HG02623 (cell line): ENCODE data around the gene ALKBH3.

Experiments used
- ATAC-seq: cut with Tn5 transposase; IDR thresholded peaks from one replicate; pipeline ENCODE4 v1.9.1; 2021; ENCODE audit warnings: moderate library complexity; ENCODE audit not compliant: unreplicated experiment

ALKBH3 gene

GRCh38 chr11:43894546-43894945, 13.9 kb downstream of the ALKBH3 start:
- ATAC-seq, result no peak

DNA sequence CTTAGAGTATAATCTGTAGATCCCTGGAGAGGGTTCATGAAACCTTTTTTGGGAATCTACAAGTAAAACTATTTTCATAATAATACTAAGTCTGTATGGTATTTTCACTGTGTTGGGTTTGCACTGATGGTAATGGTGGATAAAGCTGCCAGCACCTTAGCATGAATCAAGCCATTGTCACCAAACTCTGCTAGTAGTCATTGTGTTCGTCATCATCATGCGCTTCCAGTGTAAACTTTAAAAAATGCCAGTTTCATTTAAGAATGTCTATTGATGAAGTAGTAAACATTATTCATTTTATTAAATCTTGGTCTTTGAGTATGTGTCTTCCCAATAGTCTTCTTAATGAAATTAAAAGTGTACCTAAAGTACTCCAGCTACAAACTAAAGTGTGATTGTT, 15.0 kb downstream of the ALKBH3 start:
- no peak for ATAC-seq

- no peak for ATAC-seq
Measured at GRCh38 chr11:43898574-43898973, 17.9 kb downstream of the ALKBH3 start.

DNA sequence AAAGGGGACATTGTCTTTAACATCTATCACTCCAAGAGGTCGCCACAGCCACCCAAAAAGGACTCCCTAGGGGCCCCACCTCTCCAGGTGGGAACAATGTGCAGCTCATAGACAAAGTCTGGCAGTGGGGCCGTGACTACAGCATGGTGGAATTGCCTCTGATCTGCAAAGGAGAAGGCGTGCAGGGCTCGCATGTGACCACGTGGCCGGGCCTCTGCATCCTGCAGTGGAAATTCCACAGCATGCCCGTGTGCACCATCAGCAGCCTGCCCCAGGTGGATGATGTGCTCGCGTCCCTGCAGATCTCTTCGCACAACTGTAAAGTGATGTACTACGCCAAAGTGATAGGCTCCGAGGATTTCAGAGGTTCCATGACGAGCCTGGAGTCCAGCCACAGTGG, 18.5 kb downstream of the ALKBH3 start:
- ATAC-seq, result no peak

DNA sequence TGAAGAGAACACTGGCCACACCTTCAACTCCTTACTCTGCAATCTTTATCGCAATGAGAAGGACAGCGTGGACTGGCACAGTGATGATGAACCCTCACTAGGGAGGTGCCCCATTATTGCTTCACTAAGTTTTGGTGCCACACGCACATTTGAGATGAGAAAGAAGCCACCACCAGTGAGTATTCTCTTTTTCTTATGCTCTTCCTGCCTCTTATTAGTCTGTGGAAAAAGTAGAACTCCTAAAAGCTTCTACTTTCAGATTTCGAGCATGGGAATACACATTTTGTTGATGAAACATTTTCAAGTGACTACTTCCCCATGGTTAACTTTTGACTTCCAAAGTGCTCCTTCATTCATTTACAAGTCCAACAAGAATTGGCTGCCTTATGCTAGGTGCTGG, 20.9 kb downstream of the ALKBH3 start:
- ATAC-seq, result no peak

GRCh38 chr11:43903078-43903477, 22.4 kb downstream of the ALKBH3 start:
- no peak for ATAC-seq

DNA sequence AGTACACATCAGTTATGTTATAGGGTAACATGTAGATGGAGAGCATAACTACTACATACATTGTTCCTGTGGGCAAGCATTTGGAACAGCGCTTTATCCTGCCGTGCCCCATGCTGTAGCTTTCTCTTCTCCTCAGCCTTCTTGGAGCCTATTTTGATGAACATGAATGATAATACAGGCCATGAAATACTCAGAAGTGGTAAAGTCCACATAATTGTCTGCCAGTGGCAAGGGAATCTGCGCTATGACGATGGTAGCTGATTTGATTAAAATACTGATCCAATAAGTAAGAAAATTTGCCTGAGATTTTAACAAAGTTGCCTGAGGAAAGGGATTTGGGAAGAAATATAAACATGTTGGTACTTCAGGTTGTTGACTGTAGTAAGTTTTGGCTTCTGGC, 23.3 kb downstream of the ALKBH3 start:
- no peak for ATAC-seq

- ATAC-seq, result no peak
Measured at GRCh38 chr11:43904742-43905535, 24.3 kb downstream of the ALKBH3 start.

DNA sequence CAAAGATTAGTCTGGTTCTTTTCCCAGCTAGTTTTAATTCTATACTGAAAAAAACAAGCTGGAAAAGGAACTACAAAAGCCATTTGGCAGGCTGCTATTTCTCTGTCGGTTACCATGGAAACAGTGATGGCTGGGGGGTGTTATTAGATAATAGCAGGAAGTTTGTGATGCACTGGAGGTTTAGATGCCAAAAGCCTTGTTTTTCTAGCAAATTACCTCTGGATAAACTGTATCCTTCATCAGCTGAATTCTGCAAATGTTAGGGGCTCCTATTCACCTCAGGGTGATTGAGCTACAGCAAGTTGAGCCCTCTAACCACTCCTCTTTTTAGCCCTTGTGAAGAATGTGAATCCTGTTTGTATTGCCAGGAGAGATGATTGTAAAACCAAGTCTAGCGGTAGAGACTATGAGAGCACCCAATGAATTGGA, 25.2 kb downstream of the ALKBH3 start:
- ATAC-seq, result no peak

DNA sequence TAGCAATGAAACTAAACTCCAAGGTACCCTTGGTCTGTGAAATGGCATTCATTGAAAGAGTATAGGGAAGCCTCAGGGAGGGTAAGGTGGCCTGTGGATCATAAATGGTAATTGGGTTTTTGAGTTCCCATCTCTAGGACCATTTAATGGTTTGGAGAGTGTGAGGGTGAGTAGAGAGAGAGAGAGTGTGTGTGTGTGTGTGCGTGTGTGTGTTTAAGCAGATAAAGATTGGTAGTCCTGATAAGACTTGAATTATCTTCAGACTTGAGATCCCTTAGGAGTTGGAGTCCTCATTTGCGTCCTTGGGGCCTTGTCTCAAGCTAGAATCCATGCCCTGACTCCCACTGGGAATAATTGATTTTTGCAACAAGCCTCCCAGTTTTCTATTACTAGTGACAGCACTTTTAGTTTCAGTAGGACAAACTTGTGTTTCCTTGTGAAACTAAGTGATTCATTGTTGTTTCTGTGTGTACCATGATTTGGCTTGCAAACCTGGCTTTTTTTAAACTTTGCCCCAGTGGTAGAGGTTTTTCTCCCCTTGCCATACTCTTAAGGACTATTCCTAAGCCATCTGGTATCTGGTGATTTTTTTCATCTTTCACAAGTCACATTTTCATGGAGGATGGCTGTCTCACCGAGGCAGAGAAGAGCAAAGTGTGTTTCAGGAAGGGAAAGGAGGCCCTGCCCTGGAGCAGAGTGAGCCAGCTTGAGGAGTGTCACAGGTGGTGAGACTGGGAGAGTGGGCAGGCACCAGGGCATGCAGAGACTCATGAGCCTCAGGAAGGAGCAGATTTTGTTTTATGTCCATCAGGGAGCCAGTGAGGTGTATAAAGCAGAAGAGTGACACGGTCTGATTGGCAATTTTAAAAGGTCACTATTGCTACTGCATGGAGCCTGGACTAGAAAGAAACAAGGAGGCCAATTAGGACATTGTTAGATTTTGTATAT, 26.7 kb downstream of the ALKBH3 start:
- peak; percentile 61 for ATAC-seq

DNA sequence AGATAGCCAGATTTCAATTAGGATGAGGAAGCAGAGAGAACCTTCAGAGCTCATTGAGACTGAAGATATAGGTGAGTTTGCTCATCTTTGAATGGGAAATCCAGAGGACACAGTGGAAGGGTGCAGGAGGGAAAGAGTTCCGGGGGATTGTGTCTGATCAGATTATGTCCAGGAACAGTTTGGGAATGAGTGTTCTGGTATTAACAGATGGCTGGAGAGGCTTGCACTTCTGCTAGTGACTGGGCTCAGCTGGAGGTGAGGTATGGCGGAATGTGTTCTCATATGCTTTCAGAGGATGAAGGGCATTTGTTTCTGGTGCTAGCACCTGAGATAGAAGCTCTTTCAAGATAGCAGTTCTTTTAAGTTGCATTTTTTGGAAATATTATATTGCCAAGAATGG, 27.6 kb downstream of the ALKBH3 start:
- ATAC-seq, result no peak

DNA sequence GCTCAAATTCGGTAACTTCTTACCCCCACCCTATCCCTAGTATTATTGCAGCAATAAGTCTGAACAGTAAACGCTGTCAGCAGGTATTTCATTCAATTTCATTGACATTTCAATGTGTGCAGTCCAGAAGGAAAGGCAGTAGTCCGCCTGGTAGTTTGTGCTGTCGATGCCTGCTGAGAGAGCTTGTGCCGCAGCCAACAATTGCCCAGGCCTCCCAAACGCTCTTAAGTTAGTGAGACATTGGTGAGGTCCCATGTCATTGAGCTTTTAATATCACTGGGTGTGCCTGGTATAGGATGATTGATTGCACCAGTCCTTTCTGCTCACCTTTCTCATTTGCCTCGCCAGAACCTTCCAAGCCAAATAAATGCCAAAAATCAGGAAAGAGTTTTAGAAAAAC, 28.1 kb downstream of the ALKBH3 start:
- ATAC-seq, result no peak

- no peak for ATAC-seq
Measured at GRCh38 chr11:43913829-43914380, 33.3 kb downstream of the ALKBH3 start.

- no peak for ATAC-seq
Measured at GRCh38 chr11:43914466-43914865, 33.8 kb downstream of the ALKBH3 start.

- ATAC-seq, result no peak
Measured at GRCh38 chr11:43916621-43917020, 36.0 kb downstream of the ALKBH3 start.

- no peak for ATAC-seq
Measured at GRCh38 chr11:43917851-43918250, 37.2 kb downstream of the ALKBH3 start.

GRCh38 chr11:43918662-43919061, 38.0 kb downstream of the ALKBH3 start:
- no peak for ATAC-seq

DNA sequence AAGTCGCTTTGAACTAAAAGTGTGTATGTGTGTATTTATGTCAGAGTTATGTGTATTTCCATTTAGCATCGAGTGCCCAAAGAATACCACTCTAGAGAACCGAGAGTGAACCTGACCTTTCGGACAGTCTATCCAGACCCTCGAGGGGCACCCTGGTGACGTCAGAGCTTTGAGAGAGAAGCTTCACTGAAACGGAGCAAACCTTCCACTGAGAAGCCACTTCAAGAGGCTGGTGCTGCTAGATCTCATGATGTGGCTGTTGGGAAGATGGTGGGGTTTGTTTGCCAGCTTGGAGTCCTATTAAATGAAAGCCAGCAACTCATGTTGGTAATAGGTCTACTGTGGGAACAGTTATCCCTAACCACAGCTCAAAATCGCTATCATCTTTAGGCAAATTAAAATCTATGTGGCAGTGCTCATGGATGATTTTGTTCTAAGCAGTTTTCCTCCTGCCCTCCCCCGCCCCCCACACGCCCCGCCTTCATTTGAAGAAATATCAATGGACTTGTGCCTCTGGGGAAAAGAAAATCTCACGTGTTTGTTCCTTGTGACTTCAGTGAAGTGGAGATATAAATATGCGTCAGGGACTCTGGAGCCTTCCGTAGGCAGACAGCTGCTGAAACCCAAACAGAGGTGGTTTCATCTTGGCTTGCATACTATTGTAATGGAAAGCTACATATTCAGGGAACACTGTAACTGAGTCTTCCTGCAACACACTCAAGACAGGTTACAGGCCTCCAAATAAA, 39.4 kb downstream of the ALKBH3 start:
- no peak for ATAC-seq

DNA sequence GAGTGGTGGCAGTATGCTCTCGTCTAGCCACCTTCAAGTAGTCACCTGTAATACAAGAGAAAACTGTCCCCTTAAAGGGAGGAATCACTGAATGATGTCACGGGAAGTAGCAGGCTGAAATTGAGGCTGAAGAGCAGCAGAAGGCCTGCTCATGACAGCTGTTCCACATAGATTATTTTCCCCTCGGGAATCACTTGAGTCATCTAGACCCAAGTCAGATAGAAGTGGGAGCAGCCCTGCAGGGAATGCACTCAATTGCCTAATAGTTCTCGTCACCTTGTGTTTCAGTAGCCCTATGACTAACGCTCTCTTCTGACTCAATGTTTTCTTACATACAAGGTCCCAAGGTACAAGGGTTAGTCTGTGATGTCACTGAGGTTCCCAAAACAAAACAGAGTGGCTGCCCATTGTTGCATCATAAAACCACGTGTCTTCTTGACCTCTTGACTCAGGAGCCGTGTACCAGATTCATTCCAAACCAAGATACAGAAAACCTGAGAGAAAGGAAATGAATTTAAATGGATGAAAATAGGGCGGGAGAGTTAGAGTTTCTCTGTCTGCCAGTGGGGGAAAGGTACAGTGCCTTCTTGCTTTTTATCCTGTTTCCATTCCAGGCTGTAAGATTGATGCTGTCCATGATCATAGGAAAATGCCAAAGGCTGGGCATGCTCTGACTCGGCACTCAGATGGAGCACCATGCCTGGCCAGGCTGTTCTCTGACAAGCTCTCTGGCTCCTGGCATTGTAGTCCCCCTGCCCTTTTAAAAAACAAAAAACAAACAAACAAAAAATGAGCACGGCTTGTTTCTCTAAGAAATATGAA, 40.2 kb downstream of the ALKBH3 start:
- ATAC-seq, result peak; percentile 70
